Neural cell (in vitro differentiated cells): ENCODE data around the gene ASTN1.

Source experiments
- CTCF ChIP-seq: fragments of 450-650 bp; IDR thresholded peaks from 2 replicates; pipeline ENCODE4 v1.5.1; 2014; ENCODE audit warnings: antibody characterized with exemption, mild to moderate bottlenecking, moderate library complexity; ENCODE audit not compliant: poor library complexity, severe bottlenecking
- EP300 ChIP-seq: fragments of 450-650 bp; conservative IDR thresholded peaks from 2 replicates; pipeline ENCODE4 v1.6.1; 2014; ENCODE audit warnings: antibody characterized with exemption, mild to moderate bottlenecking, moderate library complexity; ENCODE audit not compliant: poor library complexity, severe bottlenecking
- EZH2 ChIP-seq: fragments of 200-600, 300-800 bp; shearing (Covaris generic), sonication (generic); IDR thresholded peaks from 2 replicates; pipeline ENCODE4 v1.6.1; 2014; ENCODE audit warnings: antibody characterized with exemption, low read length, borderline replicate concordance, mild to moderate bottlenecking; ENCODE audit not compliant: insufficient read depth, poor library complexity, severe bottlenecking
- MXI1 ChIP-seq: fragments of 450-650 bp; conservative IDR thresholded peaks from 2 replicates; pipeline ENCODE4 v1.6.1; 2014; ENCODE audit warnings: antibody characterized with exemption, mild to moderate bottlenecking; ENCODE audit not compliant: poor library complexity, severe bottlenecking
- RAD21 ChIP-seq: fragments of 450-650 bp; conservative IDR thresholded peaks from 2 replicates; pipeline ENCODE4 v1.6.1; 2014; ENCODE audit warnings: antibody characterized with exemption, mild to moderate bottlenecking, moderate library complexity
- SMC3 ChIP-seq: fragments of 450-650 bp; conservative IDR thresholded peaks from 2 replicates; pipeline ENCODE4 v1.6.1; 2014; ENCODE audit warnings: antibody characterized with exemption, mild to moderate bottlenecking, moderate library complexity; ENCODE audit not compliant: poor library complexity
- TF ChIP-seq, protein P1 (sequence below): IDR thresholded peaks from 2 replicates; pipeline ENCODE4 v1.6.1; 2012; ENCODE audit warnings: borderline replicate concordance

- TF ChIP-seq CTCF (no peak), EZH2 (no peak), EP300 (peak; percentile 39), RAD21 (no peak), SMC3 (no peak), MXI1 (no peak)
- TF ChIP-seq, protein P1, sequence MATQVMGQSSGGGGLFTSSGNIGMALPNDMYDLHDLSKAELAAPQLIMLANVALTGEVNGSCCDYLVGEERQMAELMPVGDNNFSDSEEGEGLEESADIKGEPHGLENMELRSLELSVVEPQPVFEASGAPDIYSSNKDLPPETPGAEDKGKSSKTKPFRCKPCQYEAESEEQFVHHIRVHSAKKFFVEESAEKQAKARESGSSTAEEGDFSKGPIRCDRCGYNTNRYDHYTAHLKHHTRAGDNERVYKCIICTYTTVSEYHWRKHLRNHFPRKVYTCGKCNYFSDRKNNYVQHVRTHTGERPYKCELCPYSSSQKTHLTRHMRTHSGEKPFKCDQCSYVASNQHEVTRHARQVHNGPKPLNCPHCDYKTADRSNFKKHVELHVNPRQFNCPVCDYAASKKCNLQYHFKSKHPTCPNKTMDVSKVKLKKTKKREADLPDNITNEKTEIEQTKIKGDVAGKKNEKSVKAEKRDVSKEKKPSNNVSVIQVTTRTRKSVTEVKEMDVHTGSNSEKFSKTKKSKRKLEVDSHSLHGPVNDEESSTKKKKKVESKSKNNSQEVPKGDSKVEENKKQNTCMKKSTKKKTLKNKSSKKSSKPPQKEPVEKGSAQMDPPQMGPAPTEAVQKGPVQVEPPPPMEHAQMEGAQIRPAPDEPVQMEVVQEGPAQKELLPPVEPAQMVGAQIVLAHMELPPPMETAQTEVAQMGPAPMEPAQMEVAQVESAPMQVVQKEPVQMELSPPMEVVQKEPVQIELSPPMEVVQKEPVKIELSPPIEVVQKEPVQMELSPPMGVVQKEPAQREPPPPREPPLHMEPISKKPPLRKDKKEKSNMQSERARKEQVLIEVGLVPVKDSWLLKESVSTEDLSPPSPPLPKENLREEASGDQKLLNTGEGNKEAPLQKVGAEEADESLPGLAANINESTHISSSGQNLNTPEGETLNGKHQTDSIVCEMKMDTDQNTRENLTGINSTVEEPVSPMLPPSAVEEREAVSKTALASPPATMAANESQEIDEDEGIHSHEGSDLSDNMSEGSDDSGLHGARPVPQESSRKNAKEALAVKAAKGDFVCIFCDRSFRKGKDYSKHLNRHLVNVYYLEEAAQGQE = no peak
Measured at GRCh38 chr1:177014325-177014724, 150.2 kb downstream of the ASTN1 start.
